ENCODE results near the gene MMP15.

- TF ChIP-seq, protein P1, sequence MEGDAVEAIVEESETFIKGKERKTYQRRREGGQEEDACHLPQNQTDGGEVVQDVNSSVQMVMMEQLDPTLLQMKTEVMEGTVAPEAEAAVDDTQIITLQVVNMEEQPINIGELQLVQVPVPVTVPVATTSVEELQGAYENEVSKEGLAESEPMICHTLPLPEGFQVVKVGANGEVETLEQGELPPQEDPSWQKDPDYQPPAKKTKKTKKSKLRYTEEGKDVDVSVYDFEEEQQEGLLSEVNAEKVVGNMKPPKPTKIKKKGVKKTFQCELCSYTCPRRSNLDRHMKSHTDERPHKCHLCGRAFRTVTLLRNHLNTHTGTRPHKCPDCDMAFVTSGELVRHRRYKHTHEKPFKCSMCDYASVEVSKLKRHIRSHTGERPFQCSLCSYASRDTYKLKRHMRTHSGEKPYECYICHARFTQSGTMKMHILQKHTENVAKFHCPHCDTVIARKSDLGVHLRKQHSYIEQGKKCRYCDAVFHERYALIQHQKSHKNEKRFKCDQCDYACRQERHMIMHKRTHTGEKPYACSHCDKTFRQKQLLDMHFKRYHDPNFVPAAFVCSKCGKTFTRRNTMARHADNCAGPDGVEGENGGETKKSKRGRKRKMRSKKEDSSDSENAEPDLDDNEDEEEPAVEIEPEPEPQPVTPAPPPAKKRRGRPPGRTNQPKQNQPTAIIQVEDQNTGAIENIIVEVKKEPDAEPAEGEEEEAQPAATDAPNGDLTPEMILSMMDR (IDR thresholded peaks at IDR 0.05), result no peak
- no peak for TF ChIP-seq POLR2A (IDR thresholded peaks at IDR 0.05)
Measured at GRCh38 chr16:57984443-57985203, 40.9 kb upstream of the MMP15 start.

Data from heart left ventricle (tissue), 13 donors.